ENCODE data around the gene ATF7. TPM values are rescaled to one million over a fixed set of nuclear protein-coding genes. Genes with fewer than 3 reads are reported as not detected.
"Not testable (repeated sequence)": the region's sequence is repeated elsewhere in the genome, so short reads cannot be mapped to it uniquely, and the experiment has no call there.

Gene ATF7
- polyA plus RNA-seq, 12 donors: 49.0 to 69.4 (median 56.8) TPM; not detected in 1

GRCh38 chr12:53485955-53486735, 140.0 kb downstream of the ATF7 start:
- no peak for DNase-seq

GRCh38 chr12:53484686-53485575, 141.3 kb downstream of the ATF7 start:
- no peak for DNase-seq

- DNase-seq: no peak
Measured at GRCh38 chr12:53483979-53484377, 142.2 kb downstream of the ATF7 start.

GRCh38 chr12:53483225-53483978, 142.8 kb downstream of the ATF7 start:
- DNase-seq: no peak

- DNase-seq: no peak
Measured at GRCh38 chr12:53482626-53483168, 143.5 kb downstream of the ATF7 start.

GRCh38 chr12:53481939-53482586, 144.1 kb downstream of the ATF7 start:
- no peak for DNase-seq

- not testable (repeated sequence) for DNase-seq
Measured at GRCh38 chr12:53481458-53481857, 144.7 kb downstream of the ATF7 start.

GRCh38 chr12:53480491-53481442, 145.4 kb downstream of the ATF7 start:
- no peak for DNase-seq

- no peak for DNase-seq
Measured at GRCh38 chr12:53479331-53479730, 146.9 kb downstream of the ATF7 start.

GRCh38 chr12:53478865-53479264, 147.3 kb downstream of the ATF7 start:
- DNase-seq: no peak

GRCh38 chr12:53476769-53477209, 149.4 kb downstream of the ATF7 start:
- no peak for DNase-seq

GRCh38 chr12:53474819-53475218, 151.4 kb downstream of the ATF7 start:
- DNase-seq: no peak

GRCh38 chr12:53474077-53474476, 152.1 kb downstream of the ATF7 start:
- no peak for DNase-seq

- no peak for DNase-seq
Measured at GRCh38 chr12:53472056-53472582, 154.1 kb downstream of the ATF7 start.

- no peak for DNase-seq
Measured at GRCh38 chr12:53468282-53468681, 157.9 kb downstream of the ATF7 start.

- DNase-seq: no peak
Measured at GRCh38 chr12:53467880-53468279, 158.3 kb downstream of the ATF7 start.

- DNase-seq: no peak
Measured at GRCh38 chr12:53467082-53467481, 159.1 kb downstream of the ATF7 start.

- DNase-seq: no peak
Measured at GRCh38 chr12:53466640-53467039, 159.5 kb downstream of the ATF7 start.

- DNase-seq: no peak
Measured at GRCh38 chr12:53465679-53466078, 160.5 kb downstream of the ATF7 start.

All from muscle of arm (tissue), 12 donors.